ENCODE results near the gene MYO1E.
"Not testable (repeated sequence)": the region's sequence is repeated elsewhere in the genome, so short reads cannot be mapped to it uniquely, and the experiment has no call there.

The MYO1E gene

DNA sequence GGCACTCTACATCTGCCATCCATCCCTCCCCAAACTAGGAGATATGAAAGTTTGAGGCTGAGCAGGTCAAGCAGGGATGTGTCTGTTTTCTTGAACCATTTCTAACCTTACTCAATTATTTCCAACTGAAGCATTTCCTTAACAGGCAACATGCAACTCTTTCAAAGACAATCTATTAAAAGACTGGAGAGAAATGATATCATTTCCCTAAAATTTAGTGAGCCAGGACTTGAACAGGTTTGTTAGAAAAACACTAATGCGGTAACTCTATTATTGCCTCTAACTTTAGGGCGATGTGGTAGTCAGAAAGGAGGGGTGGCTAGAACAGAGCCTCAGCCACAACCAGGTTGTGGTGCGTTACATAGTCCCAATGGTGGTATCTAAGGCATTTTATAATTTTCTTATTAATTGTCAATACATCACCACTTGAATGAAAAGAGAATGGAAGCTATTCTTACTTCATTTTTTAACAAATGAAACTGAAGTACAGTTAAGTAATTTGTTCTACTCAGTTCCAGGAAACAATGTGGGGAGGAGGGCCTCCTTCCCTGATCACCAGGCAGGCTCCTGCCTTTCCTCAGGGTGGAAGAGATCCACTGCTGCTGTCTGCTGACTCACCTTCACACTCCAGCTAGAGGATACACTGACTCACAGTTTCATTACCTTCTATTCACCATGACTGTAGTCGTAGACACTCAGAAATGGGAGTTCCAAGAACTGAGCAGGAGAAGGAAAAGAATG is 22.8 kb downstream of the MYO1E start:
- no peak for DNase-seq

- DNase-seq: no peak
These were observed 24.8 kb downstream of the MYO1E start for GRCh38 chr15:59347915-59348314.

DNA sequence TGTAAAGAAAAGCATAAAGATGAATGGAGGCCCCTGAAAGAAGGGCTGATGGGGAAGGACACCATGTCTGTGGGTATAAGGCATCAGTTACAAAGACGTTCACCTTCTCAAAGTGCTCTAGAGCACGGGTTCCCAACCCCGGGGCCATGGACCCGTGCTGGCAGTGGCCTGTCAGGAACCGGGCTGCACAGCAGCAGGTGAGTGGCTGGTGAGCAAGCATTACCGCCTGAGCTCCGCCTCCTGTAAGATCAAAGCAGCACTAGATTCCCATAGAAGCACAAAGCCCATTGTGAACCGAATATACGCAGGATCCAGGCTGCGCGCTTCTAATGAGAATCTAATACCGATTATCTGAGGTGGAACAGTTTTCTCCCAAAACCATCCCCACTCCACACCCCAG is 25.7 kb downstream of the MYO1E start:
- no peak for DNase-seq

- no peak for DNase-seq
These were observed 27.3 kb downstream of the MYO1E start for GRCh38 chr15:59345326-59345725.

DNA sequence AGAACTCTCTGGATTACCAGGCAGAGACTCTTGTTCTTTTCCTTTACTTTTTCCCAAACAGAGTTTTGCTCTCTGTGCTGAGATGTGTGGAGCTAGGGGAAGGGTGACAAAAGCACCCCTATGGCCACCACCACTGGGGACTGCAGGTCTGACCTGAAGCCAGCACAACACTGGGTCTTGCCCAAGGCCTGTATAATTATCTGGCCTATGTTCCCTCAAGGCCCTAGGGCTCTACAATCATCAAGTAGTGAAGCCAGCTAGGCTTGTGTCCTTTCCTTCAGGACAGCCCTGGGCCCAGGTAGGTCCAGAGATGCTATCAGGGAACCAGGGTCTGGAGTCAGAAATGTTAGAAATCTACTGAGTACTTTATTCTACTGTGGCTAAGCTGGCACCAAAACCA is 28.4 kb downstream of the MYO1E start:
- DNase-seq: no peak

GRCh38 chr15:59340325-59340724 is 32.3 kb downstream of the MYO1E start:
- peak; percentile 40 for DNase-seq

- DNase-seq: peak; percentile 51
These were observed 33.4 kb downstream of the MYO1E start for GRCh38 chr15:59339252-59339672.

DNA sequence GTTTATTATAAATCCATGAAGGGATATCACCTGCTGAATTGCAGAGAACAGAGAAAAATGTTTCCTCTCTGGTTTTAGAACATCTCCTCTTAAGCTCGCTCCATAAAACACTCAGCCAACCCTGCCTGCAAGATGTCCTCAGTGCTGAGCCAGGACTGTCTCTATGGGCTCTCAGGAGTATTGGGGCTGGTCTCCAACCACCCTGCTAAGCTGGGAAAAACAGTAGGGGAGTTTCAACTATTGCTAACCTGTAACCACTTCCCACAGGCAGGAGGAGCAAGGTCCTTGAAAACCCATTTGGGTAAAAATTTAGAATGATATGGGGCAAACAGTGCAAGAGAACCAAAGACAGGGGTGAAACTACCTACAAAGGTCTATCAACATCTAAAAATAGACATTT is 34.3 kb downstream of the MYO1E start:
- DNase-seq: no peak

DNA sequence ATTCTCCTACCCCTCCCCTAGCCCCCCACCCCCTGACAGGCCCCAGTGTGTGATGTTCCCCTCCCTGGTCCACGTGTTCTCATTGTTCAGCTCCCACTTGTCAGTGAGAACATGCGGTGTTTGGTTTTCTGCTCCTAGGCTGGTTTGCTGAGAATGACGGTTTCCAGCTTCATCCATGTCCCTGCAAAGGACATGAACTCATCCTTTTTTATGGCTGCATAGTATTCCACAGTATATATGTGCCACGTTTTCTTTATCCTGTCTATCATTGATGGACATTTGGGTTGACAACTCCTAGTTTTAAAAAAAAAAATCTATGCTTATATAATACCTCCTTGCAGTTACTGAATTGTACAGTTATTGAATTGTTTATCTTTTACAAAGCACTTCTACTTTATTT is 35.9 kb downstream of the MYO1E start:
- not testable (repeated sequence) for DNase-seq

- DNase-seq: no peak
These were observed 37.4 kb downstream of the MYO1E start for GRCh38 chr15:59335207-59335786.

DNA sequence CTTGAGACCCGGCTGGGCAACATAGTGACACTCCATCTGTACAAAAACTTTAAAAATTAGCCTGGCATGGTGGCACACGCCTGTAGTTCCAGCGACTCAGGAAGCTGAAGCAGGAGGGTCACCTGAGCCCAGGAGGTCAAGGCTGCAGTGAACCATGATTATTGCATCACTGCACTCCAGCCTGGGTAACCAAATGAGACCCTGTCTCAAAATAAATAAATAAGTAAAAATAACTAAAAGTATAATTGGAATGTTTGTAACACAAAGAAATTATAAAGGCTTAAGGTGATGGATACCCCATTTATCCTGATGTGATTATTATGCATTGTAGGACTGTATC is 38.6 kb downstream of the MYO1E start:
- no peak for DNase-seq

DNA sequence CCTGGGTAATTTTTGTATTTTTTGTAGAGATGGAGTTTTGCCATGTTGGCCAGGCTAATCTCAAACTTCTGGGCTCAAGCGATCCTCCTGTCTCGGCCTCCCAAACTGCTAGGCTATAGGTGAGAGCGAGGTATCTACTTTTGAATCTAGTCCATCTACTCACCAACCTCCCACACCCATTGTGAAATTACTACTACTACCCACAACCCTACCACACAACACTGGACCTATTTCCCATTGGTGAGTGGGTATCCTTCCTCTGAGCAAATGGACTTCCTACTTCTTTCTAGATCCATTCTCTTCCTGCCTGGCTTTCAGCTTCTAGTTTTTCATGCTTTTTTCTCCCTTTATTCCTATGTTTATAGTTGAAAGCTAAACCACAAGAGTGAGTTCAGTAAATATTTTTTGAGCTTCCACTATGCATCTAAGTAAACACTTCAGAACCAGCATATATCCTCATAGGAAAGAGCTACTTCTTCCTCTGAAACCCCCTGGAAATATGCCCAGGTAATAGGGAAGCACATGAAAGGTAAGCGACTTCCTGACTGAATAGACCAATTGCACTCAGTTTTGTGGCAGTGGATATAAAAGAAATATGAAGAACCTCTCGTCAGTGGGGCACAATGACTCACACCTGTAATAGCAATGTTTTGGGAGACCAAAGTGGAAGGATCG is 39.1 kb downstream of the MYO1E start:
- DNase-seq: no peak

DNA sequence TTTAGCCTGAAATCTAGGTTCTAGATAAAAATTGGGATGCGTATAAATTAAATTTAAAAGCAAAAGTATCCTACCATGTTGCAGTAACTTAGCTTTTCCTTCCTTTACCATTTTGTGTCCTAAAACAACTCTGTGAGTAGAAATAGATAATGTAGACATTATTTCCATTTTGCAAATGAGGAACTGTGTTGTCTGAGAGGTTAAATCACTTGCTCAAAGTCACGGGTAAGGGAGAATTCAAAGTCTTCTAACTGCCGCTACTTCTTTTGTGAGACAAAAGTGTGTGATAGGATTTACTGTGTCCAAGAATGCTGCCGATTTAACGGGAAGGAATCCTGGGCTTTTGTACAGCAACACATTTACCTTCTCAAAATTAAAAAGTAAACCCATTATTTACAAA is 40.7 kb downstream of the MYO1E start:
- DNase-seq: no peak

- DNase-seq: no peak
These were observed 42.0 kb downstream of the MYO1E start for GRCh38 chr15:59330649-59331048.

DNA sequence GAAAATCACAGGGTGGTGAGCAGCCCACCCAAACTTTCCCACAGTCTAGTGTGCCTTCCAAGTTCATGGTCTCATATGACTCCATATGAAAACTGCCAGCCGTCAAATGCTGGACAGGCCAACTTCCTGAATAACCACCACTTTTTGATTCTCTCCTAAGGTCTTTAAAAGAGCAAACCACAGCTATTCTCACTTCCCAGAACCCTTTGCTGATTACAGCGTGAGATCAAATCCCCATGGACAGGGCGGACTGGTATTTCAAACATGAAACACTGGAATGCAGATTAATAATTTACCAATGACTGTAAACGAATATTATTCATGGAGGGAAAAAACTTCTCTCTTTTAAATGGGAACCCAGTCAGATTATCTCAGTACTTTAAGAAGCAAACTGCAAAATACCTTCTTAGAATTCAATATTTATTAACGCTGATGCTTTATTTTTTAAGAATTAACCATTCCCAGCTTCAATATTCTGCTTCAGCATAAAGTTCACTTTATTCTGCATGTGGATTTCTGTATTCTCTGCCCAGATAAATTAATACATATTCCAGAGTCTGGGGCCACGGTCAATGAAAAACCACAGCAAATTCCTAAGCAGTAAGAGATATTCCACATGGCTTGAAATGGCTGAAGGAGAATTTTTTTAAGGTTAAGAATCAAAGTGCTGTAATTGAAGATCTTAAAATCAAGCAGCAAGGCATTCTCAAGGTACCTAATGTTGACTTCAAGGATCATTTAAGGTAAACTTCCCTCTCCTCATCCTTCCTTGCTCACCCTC is 42.9 kb downstream of the MYO1E start:
- DNase-seq: no peak

DNA sequence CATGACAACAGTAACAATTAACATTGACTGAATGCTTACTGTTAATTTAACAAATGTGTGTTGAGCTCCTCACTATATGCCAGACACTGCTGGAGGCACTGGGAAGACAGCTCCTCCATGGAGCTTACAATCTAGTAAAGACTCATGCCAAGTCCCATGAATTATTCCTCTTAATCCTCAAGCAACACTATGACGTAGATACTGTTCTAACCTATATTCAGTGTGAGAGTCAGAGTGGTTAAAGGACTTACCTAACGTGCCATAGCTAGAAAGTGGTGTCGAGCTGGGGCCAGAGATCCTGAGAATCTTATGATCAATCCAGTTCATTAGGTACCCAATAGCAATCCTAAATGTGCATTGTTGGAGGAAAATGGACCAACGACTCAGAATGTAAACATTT is 43.6 kb downstream of the MYO1E start:
- no peak for DNase-seq

DNA sequence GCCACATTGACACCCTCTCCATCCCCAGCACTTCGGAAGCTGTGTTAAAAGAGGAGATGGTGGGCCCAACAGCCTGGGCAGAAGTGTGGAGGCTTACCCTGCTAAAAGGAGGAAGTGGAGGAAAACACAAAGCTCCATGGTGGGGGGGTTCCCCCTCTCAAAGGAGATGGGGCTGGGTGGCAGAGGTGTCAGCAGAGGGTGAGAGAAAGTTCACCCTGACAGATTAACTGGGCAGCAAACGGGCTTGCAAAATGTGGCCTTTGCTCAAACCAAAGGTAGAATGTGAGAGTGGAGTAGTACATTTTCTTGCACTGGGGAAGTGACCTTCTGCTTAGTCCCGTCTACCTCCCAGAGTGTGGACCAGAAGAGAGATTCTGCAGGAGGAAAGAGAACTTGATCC is 44.7 kb downstream of the MYO1E start:
- no peak for DNase-seq

DNA sequence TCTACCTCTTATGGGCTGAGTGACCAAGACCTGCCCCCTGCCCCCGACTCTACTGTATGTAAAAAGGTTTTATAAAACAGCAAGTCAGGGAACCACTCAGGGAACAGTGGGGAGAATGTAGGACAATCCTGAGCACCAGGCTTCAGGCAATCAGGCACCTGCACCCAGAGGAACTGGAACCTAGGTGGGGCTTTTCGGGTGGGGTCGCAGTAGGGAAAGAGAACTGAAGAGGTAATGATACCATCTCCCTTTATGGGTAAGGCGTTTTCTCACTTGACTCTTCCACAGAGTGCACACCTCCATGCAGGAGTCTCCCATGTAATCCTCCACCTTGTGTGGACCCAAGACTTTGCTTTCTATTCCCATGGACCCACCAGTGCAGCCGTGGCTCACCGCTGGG is 45.8 kb downstream of the MYO1E start:
- DNase-seq: no peak

- no peak for DNase-seq
These were observed 50.5 kb downstream of the MYO1E start for GRCh38 chr15:59322056-59322759.

DNA sequence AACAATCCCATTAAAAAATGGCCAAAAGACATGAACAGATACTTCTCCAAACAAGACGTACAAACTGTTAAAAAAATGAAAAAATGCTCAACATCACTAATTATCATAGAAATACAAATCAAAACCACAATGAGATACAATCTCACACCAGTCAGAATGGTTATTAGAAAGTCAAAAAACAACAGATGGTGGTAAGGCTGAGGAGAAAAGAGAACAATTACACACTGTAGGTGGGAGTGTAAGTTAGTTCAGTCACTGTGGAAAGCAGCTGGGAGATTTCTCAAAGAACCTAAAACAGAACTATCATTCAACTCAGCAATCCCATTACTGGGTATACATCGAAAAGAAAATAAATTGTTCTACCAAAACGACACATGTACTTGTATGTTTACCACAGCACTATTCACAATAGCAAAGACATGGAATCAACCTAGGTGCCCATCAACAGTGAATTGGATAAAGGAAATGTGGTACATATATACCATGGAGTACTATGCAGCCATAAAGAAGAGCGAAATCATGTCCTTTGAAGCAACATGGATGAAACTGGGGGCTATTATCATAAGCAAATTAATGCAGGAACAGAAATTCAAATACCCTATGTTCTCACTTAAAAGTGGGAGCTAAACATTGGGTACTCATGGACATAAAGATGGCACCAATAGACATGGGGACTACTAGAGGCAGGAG is 51.5 kb downstream of the MYO1E start:
- peak; percentile 68 for DNase-seq

DNA sequence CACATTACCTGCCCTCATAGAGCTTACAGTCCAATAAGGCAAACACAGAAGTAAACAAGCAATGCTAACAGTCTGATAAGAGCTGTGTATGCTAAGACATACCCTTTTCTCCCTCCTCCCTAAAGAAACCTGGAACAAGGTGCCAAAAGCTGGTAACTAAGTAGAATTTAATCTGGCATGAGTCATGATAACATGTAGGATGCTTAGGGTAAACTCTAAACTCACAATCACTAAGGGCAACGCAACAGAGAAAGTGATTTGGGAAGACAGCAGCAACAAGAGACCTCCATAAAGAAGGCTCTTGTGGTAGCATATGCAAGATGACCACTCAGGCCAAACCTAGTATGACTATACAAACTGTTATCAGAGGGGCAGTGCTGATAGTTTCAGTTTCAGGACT is 55.5 kb downstream of the MYO1E start:
- no peak for DNase-seq

DNA sequence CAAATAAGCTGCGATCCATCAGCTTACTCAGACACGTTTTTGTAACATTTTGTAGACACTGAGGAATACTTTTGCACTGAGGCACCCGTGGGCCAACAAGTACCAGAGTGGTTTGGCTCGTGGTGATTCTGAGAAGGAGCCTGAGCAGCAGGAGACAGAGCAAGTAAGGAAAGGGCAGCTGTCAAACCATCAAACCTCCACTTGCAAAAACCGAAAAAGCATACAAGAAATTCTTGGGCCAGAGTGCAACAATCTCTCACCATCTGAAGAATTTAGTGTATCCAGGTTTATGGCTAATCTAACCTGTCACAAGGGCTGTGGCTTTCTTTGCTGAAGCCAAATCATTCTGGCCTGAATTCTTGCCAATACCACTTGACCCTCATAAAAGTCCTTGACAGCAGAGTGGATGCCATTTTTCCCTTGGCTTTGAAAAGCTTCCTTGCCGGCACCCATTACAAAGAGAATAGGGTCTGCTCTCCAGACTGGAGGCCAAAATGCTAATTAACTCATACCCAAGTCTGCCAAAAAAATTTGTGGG is 56.7 kb downstream of the MYO1E start:
- no peak for DNase-seq

All from NCI-H2171 treated with DMSO at 0.1 percent for 48 hours (cell line).